ENCODE data around the gene COL16A1. TPM values are rescaled to one million over a fixed set of nuclear protein-coding genes. Genes with fewer than 3 reads are reported as not detected.
A peak's percentile ranks its signal among the peaks of the same experiment; 100 is the strongest.

The COL16A1 gene
- total RNA-seq, 2 donors from 2014 or later, result 0.73 to 1.6 TPM

DNA sequence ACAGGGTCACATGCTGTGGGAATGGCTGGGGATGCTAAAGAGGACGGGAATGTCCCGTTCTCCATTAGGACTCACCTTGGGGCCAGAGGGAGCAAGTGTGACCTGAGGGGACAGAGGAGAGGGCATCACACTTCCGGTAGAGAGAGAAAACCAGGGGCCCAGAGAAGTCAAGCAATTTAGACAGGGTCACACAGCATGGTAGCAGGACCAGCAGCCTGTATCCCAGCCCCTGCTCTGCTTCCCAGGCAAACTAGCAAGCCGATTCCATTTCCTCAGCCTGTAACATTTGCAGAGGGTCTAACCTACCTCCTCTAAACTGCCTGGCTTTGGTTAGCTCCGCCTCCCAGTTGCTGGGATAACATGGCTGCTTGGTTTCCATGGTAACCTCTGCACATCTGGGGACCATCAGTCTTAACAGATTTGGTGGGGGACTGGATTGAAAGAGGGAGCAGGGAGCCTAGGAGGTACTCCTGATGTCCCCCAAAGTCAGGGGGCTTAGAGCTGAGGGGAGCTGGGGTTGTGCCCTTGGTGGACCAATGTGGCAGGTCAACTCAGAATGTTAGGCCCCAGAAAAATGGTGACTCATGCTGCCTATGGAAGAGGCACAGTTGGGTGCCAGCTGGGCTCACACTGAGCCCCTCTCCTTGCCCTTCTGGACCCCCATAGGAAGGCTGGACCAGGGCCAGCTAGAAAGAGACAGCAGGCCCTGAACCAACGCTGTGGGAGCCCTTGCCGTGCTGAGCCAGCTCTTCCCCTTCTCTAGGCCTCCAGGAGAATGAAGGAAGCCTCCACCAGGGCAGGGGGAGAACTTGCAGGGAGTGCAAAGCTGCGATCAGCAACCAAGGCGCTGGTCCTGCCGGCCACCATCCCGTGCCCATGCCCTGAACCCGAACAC is 9.5 kb downstream of the COL16A1 start:
- peaks cover 15 to 16% of the 10 kb centered on the region in 2 donors for H3K4me1 Mint-ChIP-seq (ENCODE audit: low read depth in 2 of 2)
- no peaks in the 10 kb centered on the region for H3K9me3 Mint-ChIP-seq
- H3K27ac Mint-ChIP-seq, result peak overlapping the region in 1 of 2 donors; percentile 36
- H3K4me3 Mint-ChIP-seq, result no peak overlapping the region
- no peak for DNase-seq (ENCODE audit: low spot score)
- ATAC-seq, result no peak
- no peaks in the 10 kb centered on the region for H3K27me3 Mint-ChIP-seq
- no peaks in the 10 kb centered on the region for H3K36me3 Mint-ChIP-seq

- Mint-ChIP-seq H3K36me3 (no peaks in the 10 kb centered on the region), H3K27ac (no peak overlapping the region), H3K9me3 (no peaks in the 10 kb centered on the region), H3K4me1 (ENCODE audit: low read depth in 2 of 2) (peaks cover 10 to 11% of the 10 kb centered on the region in 2 donors), H3K4me3 (no peak overlapping the region), H3K27me3 (no peaks in the 10 kb centered on the region)
- ATAC-seq, result no peak
- no peak for DNase-seq (ENCODE audit: low spot score)
Observed at GRCh38 chr1:31693231-31693630, 10.6 kb downstream of the COL16A1 start.

GRCh38 chr1:31691951-31692350 is 11.9 kb downstream of the COL16A1 start:
- H3K4me3 Mint-ChIP-seq, result no peak overlapping the region
- no peak overlapping the region for H3K27ac Mint-ChIP-seq
- no peaks in the 10 kb centered on the region for H3K27me3 Mint-ChIP-seq
- H3K9me3 Mint-ChIP-seq, result no peaks in the 10 kb centered on the region
- ATAC-seq (no peak), DNase-seq (ENCODE audit: low spot score) (no peak)
- H3K36me3 Mint-ChIP-seq, result no peaks in the 10 kb centered on the region
- H3K4me1 Mint-ChIP-seq (ENCODE audit: low read depth in 2 of 2), result peaks cover 0 to 3% of the 10 kb centered on the region in 2 donors

DNA sequence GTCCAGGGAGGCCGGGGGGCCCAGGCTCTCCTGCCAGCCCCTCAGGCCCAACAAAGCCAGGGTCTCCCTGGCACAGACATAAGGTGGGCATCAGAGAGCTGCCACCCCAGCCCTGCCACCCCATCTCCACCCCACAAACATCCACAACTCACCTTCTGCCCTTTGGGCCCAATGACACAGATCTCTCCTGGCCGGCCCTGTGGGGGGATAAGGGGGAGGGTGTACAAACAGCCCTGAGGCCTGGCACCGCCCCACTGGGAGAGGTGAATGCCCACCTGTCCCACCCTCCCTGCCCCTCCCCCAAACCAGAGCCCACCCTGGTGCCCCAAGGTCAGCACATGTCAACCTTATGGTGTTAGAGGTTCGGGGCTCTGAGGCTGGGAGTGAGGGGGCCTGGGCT is 12.4 kb downstream of the COL16A1 start:
- Mint-ChIP-seq H3K4me3 (no peak overlapping the region), H3K27ac (no peak overlapping the region), H3K36me3 (no peaks in the 10 kb centered on the region), H3K27me3 (peaks cover 3 to 4% of the 10 kb centered on the region in 2 donors), H3K4me1 (ENCODE audit: low read depth in 2 of 2) (peaks cover 3% of the 10 kb centered on the region in 2 donors), H3K9me3 (no peaks in the 10 kb centered on the region)
- DNase-seq (ENCODE audit: low spot score), result no peak
- no peak for ATAC-seq

DNA sequence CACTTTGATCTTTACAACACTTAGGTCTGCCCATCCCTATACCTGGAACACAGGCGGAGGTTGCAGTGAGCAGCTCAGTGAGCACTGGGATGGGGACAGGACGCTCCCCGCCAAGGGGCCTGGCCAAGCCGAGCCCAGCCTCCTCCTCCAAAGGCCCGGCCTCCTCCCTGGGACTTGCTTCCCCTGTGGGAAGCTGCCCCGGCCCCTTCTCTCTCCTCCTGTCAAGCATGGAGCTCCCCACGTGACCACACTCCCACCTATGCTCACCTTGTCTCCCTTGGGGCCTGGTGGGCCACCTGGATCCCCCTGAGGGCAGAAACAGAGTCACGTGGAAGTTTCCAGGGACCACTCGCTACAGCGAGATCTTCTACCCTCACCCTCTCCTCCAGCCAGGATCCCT is 12.9 kb downstream of the COL16A1 start:
- Mint-ChIP-seq H3K9me3 (no peaks in the 10 kb centered on the region), H3K27me3 (peaks cover 4 to 7% of the 10 kb centered on the region in 2 donors), H3K36me3 (no peaks in the 10 kb centered on the region), H3K4me1 (ENCODE audit: low read depth in 2 of 2) (peaks cover 3 to 5% of the 10 kb centered on the region in 2 donors), H3K27ac (no peak overlapping the region), H3K4me3 (no peak overlapping the region)
- ATAC-seq (no peak), DNase-seq (ENCODE audit: low spot score) (no peak)

DNA sequence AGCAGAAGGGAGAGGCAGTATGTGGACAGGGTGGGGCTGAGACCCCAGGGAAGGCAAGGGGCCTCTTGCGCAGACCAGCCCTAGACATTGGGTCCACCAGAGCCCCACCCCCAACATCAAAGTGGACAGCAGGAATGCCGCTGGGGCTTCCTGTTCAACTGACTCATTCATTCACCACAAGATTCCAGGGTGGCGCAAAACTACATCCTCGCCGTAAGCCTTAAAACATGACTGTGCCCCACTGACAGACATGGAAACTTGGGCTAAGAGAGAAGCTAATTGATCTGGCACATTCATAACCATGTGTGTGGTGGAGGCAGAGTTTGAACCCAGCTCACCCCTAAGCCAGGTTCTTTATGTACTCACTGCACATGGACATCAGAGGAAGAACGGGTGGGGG is 14.0 kb downstream of the COL16A1 start:
- no peak for DNase-seq (ENCODE audit: low spot score)
- Mint-ChIP-seq H3K27ac (no peak overlapping the region), H3K36me3 (no peaks in the 10 kb centered on the region), H3K4me1 (ENCODE audit: low read depth in 2 of 2) (peaks cover 5% of the 10 kb centered on the region in 2 donors), H3K27me3 (peaks cover 4 to 7% of the 10 kb centered on the region in 2 donors), H3K4me3 (no peak overlapping the region), H3K9me3 (no peaks in the 10 kb centered on the region)
- no peak for ATAC-seq

GRCh38 chr1:31689379-31689778 is 14.4 kb downstream of the COL16A1 start:
- Mint-ChIP-seq H3K9me3 (no peaks in the 10 kb centered on the region), H3K27ac (no peak overlapping the region), H3K27me3 (peaks cover 4 to 7% of the 10 kb centered on the region in 2 donors), H3K4me3 (no peak overlapping the region), H3K36me3 (no peaks in the 10 kb centered on the region), H3K4me1 (ENCODE audit: low read depth in 2 of 2) (peaks cover 5 to 7% of the 10 kb centered on the region in 2 donors)
- ATAC-seq (no peak), DNase-seq (ENCODE audit: low spot score) (no peak)

- Mint-ChIP-seq H3K27me3 (peaks cover 4 to 7% of the 10 kb centered on the region in 2 donors), H3K9me3 (no peaks in the 10 kb centered on the region), H3K4me1 (ENCODE audit: low read depth in 2 of 2) (peaks cover 4 to 5% of the 10 kb centered on the region in 2 donors), H3K36me3 (no peaks in the 10 kb centered on the region), H3K4me3 (no peak overlapping the region), H3K27ac (no peak overlapping the region)
- ATAC-seq (no peak), DNase-seq (ENCODE audit: low spot score) (no peak)
Observed at GRCh38 chr1:31688233-31688918, 15.4 kb downstream of the COL16A1 start.

- Mint-ChIP-seq H3K27ac (no peak overlapping the region), H3K9me3 (no peaks in the 10 kb centered on the region), H3K27me3 (peaks cover 4 to 7% of the 10 kb centered on the region in 2 donors), H3K4me1 (ENCODE audit: low read depth in 2 of 2) (peaks cover 4 to 5% of the 10 kb centered on the region in 2 donors), H3K4me3 (no peak overlapping the region), H3K36me3 (no peaks in the 10 kb centered on the region)
- no peak for DNase-seq (ENCODE audit: low spot score)
- no peak for ATAC-seq
Observed at GRCh38 chr1:31687601-31688000, 16.2 kb downstream of the COL16A1 start.

DNA sequence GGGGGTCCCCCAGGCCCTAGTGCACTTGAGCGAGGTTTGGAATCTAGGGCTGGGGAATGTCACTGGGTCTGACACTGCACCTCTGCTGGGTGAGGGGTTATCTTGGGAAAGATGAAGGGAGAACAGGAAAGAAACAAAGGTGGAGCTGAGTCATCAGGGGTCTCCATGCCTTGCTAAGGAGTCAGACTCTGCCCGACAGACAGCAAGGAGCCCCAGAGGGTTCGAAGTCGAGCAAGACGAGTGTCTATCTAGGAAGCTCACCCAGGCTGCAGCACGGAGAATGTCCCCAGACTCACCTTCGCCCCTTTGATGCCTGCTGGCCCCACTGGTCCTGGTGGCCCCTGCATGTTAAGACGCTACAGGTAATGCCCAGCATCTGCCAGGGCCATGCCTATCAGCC is 18.0 kb downstream of the COL16A1 start:
- no peak overlapping the region for H3K27ac Mint-ChIP-seq
- H3K36me3 Mint-ChIP-seq, result no peaks in the 10 kb centered on the region
- peaks cover 4 to 5% of the 10 kb centered on the region in 2 donors for H3K4me1 Mint-ChIP-seq (ENCODE audit: low read depth in 2 of 2)
- H3K4me3 Mint-ChIP-seq, result no peak overlapping the region
- H3K9me3 Mint-ChIP-seq, result no peaks in the 10 kb centered on the region
- DNase-seq (ENCODE audit: low spot score), result no peak
- no peak for ATAC-seq
- H3K27me3 Mint-ChIP-seq, result peaks cover 4 to 7% of the 10 kb centered on the region in 2 donors

- H3K27ac Mint-ChIP-seq, result no peak overlapping the region
- no peak overlapping the region for H3K4me3 Mint-ChIP-seq
- H3K27me3 Mint-ChIP-seq, result peaks cover 4 to 7% of the 10 kb centered on the region in 2 donors
- H3K4me1 Mint-ChIP-seq (ENCODE audit: low read depth in 2 of 2), result peaks cover 4 to 5% of the 10 kb centered on the region in 2 donors
- peak; percentile 43 to 58 for ATAC-seq
- no peaks in the 10 kb centered on the region for H3K9me3 Mint-ChIP-seq
- no peak for DNase-seq (ENCODE audit: low spot score)
- H3K36me3 Mint-ChIP-seq, result no peaks in the 10 kb centered on the region
Observed at GRCh38 chr1:31683997-31684396, 19.8 kb downstream of the COL16A1 start.

GRCh38 chr1:31681415-31681814 is 22.4 kb downstream of the COL16A1 start:
- Mint-ChIP-seq H3K27ac (no peak overlapping the region), H3K4me3 (no peak overlapping the region), H3K36me3 (no peaks in the 10 kb centered on the region), H3K27me3 (peaks cover 3 to 8% of the 10 kb centered on the region in 2 donors), H3K4me1 (ENCODE audit: low read depth in 2 of 2) (peaks cover 2 to 4% of the 10 kb centered on the region in 2 donors), H3K9me3 (no peaks in the 10 kb centered on the region)
- ATAC-seq (no peak), DNase-seq (ENCODE audit: low spot score) (no peak)

DNA sequence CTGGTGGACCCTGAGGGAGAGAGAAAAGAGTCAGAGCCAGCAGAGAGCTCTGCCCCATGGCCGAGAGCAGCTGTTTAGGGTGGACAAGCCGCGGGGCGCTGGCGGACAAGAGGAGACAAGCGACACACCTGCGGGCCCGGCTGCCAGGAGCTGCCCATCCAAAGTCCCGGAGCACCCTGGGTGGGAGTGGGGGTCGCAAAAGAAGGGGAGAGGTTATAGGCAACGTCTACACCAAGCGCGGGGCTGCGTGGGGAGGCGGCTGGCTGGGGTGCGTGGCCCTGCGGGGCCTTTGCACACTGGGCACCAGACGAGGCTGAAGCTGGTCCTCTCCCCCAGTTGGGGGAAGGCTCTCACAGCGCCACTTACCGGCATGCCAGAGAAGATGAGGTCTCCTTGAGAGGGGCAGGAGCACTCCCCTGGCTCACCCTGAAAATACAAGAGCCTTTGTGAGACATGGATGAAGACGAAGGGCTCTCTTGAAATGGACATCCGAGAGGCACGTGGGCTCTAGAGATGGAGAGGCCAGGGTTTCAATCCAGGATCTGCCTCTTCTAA is 24.1 kb downstream of the COL16A1 start:
- Mint-ChIP-seq H3K36me3 (no peaks in the 10 kb centered on the region), H3K27me3 (peaks cover 3 to 12% of the 10 kb centered on the region in 2 donors), H3K27ac (no peak overlapping the region), H3K4me1 (ENCODE audit: low read depth in 2 of 2) (peaks cover 0 to under 1% of the 10 kb centered on the region in 2 donors), H3K9me3 (no peaks in the 10 kb centered on the region), H3K4me3 (no peak overlapping the region)
- DNase-seq (ENCODE audit: low spot score) (no peak), ATAC-seq (no peak)

- Mint-ChIP-seq H3K36me3 (no peaks in the 10 kb centered on the region), H3K9me3 (no peaks in the 10 kb centered on the region), H3K27ac (no peak overlapping the region), H3K27me3 (peaks cover 3 to 12% of the 10 kb centered on the region in 2 donors), H3K4me3 (no peak overlapping the region), H3K4me1 (ENCODE audit: low read depth in 2 of 2) (no peaks in the 10 kb centered on the region)
- ATAC-seq (no peak), DNase-seq (ENCODE audit: low spot score) (no peak)
Observed at GRCh38 chr1:31679091-31679490, 24.7 kb downstream of the COL16A1 start.
